ENCODE results near the gene KCNK15.

The KCNK15 gene

DNA sequence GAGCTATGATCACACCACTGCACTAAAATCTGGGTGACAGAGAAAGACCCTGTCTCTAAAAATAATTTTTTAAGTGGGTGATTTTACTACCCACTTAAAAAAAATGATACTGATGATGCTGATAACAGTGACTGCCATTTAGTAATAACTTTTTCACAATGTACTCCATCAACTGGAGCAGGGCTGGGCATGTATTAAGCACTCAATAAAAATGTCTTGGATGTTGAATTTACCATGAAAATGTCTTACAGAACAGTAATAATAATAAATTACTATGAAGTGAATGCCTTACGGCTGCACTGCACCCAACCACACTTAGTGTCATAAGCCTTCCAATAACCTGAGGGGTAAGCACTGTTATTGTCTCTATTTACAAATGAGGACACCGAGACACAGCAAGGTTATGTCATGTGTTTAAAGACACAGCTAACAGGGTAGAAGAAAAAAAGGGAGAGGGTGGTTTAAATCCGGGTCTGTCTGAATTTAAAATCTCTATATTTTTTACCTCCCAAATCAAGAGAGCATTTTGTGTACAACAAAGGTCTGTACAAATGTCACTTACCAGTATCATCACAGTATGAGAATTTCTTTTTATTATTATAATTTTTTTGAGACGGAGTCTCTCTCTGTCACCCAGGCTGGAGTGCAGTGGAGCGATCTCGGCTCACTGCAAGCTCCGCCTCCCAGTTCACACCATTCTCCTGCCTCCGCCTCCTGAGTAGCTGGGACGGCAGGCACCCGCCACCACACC, 43.2 kb downstream of the KCNK15 start:
- no peak for DNase-seq (ENCODE audit: low spot score)

DNA sequence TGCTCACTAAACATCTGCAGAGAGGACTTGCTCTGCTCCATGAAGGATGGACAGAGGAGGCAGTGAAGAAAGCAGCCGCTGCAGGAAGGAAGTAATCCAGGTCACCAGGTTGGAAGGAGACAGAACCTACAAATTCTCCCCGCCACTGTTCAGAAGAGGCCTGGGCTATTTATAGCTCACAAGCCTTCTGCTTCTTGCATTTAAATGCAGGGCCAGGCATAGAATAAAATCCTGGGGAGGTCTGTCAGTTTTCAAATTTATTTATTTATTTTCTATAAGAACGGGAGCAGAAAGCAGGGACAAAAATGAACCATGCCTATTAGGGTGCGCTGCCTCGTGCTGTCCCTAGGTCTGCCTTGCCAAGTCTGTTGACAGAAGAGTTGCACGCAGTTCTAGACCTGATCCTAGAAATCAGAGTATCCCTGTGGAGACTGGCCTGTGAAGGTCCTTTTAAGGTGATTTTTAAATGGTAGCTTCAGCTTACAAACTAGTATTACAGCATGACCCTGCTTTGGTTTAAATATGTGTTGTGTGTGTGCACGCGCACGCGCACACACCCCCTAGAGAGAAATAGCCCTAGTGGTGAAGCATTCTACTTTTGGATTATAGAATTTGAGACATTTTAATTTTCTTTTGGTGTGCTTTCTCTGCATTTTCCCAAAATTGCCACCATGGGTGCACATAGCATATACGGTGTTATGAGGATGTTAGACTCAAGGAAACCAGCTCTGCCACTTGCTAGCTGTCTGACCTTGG, 45.2 kb downstream of the KCNK15 start:
- no peak for DNase-seq (ENCODE audit: low spot score)

DNA sequence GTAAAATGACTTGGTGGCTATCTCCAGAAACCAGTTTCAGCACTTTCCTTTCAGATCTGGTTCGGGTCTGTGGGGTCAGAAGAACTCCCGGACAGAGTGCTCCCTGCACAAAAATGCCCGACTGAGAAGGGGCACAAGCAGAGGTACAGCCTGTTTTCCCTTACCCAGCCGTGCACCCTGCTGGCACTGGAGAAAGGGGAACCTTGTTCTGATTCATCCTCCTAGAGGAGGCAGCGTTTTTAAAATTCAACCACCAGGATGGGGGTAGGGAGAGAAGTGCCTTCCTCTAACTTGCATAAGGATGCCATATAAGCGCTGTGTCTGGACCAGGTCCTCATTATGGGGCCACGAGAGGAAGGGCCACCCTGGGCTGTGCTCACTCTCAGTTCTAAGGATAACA, 47.1 kb downstream of the KCNK15 start:
- DNase-seq (ENCODE audit: low spot score), result no peak

DNA sequence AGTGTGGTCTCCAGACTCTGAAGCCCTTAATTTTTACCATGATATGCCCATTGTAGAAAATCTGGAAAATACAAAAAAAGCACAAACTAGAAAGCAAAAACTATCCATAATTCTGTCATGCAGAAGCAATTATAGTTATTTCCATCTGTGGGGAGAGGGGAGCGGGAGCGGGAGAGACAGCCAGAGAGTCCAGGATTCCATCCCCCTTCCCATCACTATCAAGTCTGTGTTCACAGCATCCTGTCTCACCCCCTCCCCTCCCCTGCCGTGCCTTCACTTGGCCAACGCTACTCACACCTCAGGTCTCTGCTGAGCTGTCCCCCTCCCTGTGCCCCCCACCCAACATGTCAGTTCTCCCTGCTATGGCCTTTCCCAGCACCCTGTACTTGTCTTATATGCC, 50.2 kb downstream of the KCNK15 start:
- DNase-seq (ENCODE audit: low spot score), result no peak

DNA sequence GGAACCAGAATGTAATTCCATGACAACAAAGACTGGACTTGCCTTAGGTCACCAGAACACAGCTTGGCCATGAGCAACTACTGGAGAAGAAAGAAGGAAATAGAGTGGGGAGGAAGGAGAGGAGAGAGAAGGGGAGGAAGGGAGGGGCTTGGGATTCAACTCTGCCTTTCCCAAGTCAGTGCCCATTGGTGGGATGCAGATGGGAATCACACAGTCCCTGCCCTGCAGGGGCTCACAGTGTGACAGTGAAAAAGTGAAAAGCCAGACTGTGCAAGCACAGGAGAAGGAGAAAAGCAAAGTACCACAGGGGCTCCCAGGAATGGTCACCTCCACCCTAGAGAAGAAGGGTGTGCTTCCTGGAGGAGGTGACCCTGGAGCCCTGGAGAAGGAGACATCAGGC, 50.6 kb downstream of the KCNK15 start:
- no peak for DNase-seq (ENCODE audit: low spot score)

DNA sequence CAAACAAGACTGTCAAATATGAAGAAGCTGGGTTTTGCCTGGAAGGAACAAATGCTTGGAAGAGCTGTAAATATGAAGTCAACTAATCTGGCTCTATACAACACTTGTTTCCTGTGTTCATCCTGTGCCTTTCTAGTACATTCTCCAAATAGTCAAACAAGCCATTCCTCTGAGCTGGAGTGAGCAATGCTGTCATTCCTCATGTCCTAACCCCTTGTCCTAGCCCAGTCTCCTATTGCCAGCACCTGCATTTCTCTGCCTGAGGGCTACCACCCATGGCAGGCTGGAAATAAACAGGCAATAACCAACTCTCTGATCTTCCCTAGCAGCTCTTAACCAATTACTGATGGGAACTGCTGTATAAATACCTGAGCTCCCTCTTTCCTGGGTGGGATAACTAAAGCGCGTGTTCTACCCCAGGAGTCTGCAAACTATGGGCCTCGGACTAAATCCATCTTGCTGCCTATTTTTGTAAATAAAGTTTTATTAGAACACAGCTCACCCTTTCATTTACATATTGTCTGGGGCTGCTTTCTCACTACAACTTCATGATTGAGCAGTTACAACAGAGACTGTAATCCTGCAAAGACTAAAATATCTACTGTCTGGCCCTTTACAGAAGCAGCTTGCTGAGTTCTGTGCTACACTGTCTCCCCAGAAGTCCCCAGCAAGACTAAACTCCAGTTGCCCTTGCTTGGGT, 51.2 kb downstream of the KCNK15 start:
- DNase-seq (ENCODE audit: low spot score), result no peak

DNA sequence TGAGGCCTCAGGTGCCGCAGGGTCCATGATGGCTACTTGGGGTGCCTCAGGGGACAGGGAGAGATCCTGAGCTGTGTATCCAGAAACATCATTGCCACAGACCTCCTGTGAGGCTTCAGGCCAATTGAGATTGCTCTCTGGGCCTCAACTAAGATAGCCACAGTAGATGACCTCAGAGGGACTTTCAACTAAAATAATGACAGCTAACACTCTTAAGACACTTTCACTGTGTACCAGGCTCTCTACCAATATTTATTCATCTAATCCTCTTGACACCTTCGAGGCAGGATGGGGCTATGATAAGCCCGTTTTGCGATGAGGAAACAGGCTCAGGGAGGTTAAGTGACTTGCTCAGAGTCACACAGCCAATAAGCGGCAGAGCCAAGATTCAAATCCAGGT, 54.0 kb downstream of the KCNK15 start:
- DNase-seq (ENCODE audit: low spot score), result no peak

DNA sequence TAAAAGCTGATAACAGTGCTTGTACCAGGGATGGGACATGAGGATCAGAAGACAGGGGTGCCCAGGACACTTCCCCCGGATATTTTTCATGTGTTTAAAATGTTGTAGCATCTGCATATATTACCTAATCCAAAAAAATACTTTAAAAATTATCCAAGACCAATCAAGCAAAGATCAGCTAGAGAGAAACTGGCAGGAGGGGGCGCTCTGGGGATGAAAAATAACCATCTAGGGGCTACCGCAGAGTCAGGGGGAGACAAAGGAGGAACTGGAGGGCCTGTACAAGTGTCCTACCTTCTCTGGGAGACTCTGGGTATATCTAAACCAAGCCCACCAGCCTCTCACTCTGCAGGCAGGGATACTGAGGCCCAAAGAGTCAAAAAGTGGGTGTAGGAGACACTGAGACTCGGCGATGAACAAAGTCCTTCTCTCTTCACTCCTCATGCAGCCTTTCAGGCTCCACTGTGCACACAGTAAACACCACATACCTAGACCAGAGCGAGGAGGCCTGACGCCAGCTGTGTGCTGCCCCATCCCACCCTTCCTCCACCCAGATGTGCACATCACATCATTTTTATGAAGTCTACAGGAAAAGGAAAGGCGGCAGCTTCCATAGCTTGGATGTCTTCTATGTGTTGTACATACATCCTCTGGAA, 54.9 kb downstream of the KCNK15 start:
- no peak for DNase-seq (ENCODE audit: low spot score)
